ENCODE results near the gene SERGEF. TPM values are rescaled to one million over a fixed set of nuclear protein-coding genes. Genes with fewer than 3 reads are reported as not detected.

SERGEF gene
- total and polyA plus RNA-seq, 10 of the 15 experiments (the other 5 are each of a cell fraction or from before 2014, with no cell fraction given) = 14.6 to 27.8 (median 22.4) TPM

DNA sequence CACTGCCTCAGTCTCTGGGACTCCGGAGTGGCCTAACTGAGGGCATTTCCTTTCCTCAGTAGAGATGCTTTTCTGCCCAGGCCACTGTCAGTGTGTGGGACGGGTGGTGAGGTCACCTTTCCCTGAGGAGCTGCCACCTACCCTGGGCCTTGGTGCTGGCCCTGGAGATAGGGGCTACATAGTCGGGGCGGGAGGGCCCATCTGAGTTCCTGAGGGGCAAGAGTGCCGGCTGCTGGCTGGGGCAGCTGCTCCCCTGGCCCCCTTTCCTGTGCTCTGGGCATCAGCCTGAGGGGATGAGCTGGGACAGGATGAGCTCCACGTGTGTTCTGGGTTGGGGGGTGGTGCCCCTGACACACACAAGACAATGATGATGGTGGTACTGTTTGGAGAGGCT is 272.9 kb downstream of the SERGEF start (continued):
- TF ChIP-seq EP300 (IDR thresholded peaks at IDR 0.05; ENCODE audit: borderline replicate concordance in 1 of 2, control insufficient read depth in 1 of 2, low read depth in 2 of 2, low read length in 2 of 2) = no peak

DNA sequence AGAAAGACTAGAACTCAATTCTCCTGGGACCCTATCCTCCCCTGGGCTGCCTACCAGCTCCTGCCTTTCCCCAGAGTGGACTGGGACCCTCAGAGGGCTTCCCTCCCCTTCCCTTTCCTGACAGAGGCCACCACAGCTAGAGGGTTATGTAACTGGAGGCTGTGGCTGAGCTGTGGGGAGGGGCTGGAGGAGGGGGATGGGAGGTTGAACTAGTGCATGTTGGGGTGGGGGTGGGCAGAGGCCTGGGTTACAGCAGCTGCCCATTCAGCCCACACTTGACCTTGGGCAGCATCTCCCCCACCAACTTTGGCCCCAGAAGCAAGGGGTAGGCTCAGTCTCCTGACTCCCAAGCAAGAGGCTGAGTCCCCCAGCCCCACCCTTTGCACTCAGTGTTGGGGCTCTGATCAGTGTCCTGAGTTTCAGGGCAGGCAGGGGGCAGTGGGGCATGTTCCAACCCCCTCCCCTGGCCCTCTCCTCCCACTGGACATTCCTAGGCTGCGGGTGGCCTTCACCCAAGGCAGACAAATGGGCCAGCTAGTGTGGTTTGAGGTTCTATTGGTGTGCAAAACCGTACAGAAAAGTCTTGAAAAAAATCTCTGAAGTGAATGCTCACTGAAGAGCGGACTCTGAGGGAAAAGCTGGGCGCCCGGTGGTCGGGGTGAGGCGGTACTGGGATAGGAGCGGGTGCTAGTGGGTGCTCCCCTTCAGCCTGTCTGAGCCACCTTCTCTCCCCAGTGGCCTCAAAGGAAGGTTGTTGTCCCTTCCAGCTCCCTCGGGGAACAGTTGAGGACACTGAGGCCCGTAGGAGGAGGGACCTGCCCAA is 274.5 kb downstream of the SERGEF start:
- no peaks in the 10 kb centered on the region for H3K36me3 ChIP-seq (ENCODE audit: control insufficient read depth in 2 of 2, insufficient read depth in 2 of 2, low read length in 1 of 2)
- no peak overlapping the region for H3K27ac ChIP-seq (ENCODE audit: control insufficient read depth, insufficient read depth)
- POLR2A ChIA-PET = no interaction called here
- no peaks in the 10 kb centered on the region for H4K20me1 ChIP-seq (ENCODE audit: control insufficient read depth, insufficient read depth)
- peaks cover 3 to 6% of the 10 kb centered on the region in 2 experiments; a peak in 2 of 4 replicates for H3K27me3 ChIP-seq (replicated peaks in 1 of 2; ENCODE audit: control insufficient read depth in 2 of 2, insufficient read depth in 2 of 2, low read length in 1 of 2)
- RAD21 ChIA-PET (ENCODE audit: unreplicated experiment) = no interaction called here
- H3K4me3 ChIP-seq = no peak overlapping the region
- DNase-seq (ENCODE audit: low read depth, low spot score) = no peak
- no peak overlapping the region for H3K9ac ChIP-seq (ENCODE audit: control insufficient read depth, insufficient read depth, low read length)
- SMC1A ChIA-PET (ENCODE audit: uncharacterized antibody, unreplicated experiment) = no interaction called here
- intact Hi-C loops (cut with micrococcal nuclease; ENCODE audit: unreplicated experiment) = no loop called here
- ATAC-seq = no peak
- no TSS peak for BruUV-seq (replicated peaks)
- H3K79me2 ChIP-seq (ENCODE audit: control insufficient read depth, insufficient read depth, low read length) = no peaks in the 10 kb centered on the region
- H3K4me2 ChIP-seq (ENCODE audit: control insufficient read depth, insufficient read depth) = no peak overlapping the region
- 45% methylated on average over 10 of the region's 10 CpGs for WGBS (ENCODE audit: insufficient coverage, insufficient replicate concordance, low lambda C conversion rate, missing lambda C conversion rate)
- FAIRE-seq = no peak
- in situ Hi-C loops (cut with MboI) = no loop called here
- no peaks in the 10 kb centered on the region for H3K9me3 ChIP-seq (replicated peaks; ENCODE audit: control insufficient read depth, insufficient read depth, low read length)
- CTCF ChIA-PET = interaction anchor here (2.5 kb wide), 1 partner anchor 8 kb away, joined by 15 read pairs; no protein-coding TSS in a partner anchor
- no peak overlapping the region for H2AFZ ChIP-seq (ENCODE audit: control insufficient read depth, low read depth, low read length)
- no peaks in the 10 kb centered on the region for H3K4me1 ChIP-seq (ENCODE audit: control insufficient read depth, insufficient read depth, low read length)
- TF ChIP-seq NR2C1 (IDR thresholded peaks at IDR 0.05) (no peak), NFXL1 (IDR thresholded peaks at IDR 0.05; ENCODE audit: borderline replicate concordance) (no peak), NFIC (IDR thresholded peaks at IDR 0.05; ENCODE audit: low read depth, low read length) (no peak), ZBED1 (IDR thresholded peaks at IDR 0.05; ENCODE audit: borderline replicate concordance) (no peak), ZNF274 (IDR thresholded peaks at IDR 0.05; ENCODE audit: insufficient read depth, insufficient read length) (no peak), ATF7 (IDR thresholded peaks at IDR 0.05; ENCODE audit: low read depth) (no peak), ZSCAN29 (IDR thresholded peaks at IDR 0.05) (no peak), MXI1 (IDR thresholded peaks at IDR 0.05; ENCODE audit: low read depth, low read length) (no peak), PAX8 (IDR thresholded peaks at IDR 0.05) (no peak), RAD21 (IDR thresholded peaks at IDR 0.05; ENCODE audit: insufficient read depth, low read depth, low read length) (no peak)
- TF ChIP-seq, protein P1, sequence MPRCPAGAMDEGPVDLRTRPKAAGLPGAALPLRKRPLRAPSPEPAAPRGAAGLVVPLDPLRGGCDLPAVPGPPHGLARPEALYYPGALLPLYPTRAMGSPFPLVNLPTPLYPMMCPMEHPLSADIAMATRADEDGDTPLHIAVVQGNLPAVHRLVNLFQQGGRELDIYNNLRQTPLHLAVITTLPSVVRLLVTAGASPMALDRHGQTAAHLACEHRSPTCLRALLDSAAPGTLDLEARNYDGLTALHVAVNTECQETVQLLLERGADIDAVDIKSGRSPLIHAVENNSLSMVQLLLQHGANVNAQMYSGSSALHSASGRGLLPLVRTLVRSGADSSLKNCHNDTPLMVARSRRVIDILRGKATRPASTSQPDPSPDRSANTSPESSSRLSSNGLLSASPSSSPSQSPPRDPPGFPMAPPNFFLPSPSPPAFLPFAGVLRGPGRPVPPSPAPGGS (IDR thresholded peaks at IDR 0.05; ENCODE audit: borderline replicate concordance, insufficient read depth, low read depth, low read length, poor library complexity, severe bottlenecking) = no peak
- TF ChIP-seq, protein P2, sequence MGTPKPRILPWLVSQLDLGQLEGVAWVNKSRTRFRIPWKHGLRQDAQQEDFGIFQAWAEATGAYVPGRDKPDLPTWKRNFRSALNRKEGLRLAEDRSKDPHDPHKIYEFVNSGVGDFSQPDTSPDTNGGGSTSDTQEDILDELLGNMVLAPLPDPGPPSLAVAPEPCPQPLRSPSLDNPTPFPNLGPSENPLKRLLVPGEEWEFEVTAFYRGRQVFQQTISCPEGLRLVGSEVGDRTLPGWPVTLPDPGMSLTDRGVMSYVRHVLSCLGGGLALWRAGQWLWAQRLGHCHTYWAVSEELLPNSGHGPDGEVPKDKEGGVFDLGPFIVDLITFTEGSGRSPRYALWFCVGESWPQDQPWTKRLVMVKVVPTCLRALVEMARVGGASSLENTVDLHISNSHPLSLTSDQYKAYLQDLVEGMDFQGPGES (IDR thresholded peaks at IDR 0.05) = no peak
- TF ChIP-seq, protein P3, sequence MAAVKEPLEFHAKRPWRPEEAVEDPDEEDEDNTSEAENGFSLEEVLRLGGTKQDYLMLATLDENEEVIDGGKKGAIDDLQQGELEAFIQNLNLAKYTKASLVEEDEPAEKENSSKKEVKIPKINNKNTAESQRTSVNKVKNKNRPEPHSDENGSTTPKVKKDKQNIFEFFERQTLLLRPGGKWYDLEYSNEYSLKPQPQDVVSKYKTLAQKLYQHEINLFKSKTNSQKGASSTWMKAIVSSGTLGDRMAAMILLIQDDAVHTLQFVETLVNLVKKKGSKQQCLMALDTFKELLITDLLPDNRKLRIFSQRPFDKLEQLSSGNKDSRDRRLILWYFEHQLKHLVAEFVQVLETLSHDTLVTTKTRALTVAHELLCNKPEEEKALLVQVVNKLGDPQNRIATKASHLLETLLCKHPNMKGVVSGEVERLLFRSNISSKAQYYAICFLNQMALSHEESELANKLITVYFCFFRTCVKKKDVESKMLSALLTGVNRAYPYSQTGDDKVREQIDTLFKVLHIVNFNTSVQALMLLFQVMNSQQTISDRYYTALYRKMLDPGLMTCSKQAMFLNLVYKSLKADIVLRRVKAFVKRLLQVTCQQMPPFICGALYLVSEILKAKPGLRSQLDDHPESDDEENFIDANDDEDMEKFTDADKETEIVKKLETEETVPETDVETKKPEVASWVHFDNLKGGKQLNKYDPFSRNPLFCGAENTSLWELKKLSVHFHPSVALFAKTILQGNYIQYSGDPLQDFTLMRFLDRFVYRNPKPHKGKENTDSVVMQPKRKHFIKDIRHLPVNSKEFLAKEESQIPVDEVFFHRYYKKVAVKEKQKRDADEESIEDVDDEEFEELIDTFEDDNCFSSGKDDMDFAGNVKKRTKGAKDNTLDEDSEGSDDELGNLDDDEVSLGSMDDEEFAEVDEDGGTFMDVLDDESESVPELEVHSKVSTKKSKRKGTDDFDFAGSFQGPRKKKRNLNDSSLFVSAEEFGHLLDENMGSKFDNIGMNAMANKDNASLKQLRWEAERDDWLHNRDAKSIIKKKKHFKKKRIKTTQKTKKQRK (IDR thresholded peaks at IDR 0.05; ENCODE audit: low read depth, low read length) = no peak
- TF ChIP-seq, protein P4, sequence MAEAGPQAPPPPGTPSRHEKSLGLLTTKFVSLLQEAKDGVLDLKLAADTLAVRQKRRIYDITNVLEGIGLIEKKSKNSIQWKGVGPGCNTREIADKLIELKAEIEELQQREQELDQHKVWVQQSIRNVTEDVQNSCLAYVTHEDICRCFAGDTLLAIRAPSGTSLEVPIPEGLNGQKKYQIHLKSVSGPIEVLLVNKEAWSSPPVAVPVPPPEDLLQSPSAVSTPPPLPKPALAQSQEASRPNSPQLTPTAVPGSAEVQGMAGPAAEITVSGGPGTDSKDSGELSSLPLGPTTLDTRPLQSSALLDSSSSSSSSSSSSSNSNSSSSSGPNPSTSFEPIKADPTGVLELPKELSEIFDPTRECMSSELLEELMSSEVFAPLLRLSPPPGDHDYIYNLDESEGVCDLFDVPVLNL (IDR thresholded peaks at IDR 0.05; ENCODE audit: low read depth, low read length) = no peak
